A549 (cell line): ENCODE data around the gene TNFAIP8.

Experiments used
- EHMT2 ChIP-seq: fragments of 200-600 bp; sonication (generic); IDR thresholded peaks from 2 replicates; pipeline ENCODE4 v1.6.1; 2016; ENCODE audit warnings: antibody characterized with exemption, low read depth, mild to moderate bottlenecking, moderate library complexity
- FOSL2 ChIP-seq, 2 experiments: fragments of 450-650 bp in 1 of 2; fragments of >200 bp in 1 of 2; sonication (Bioruptor Twin) in 1 of 2; formaldehyde crosslinking; IDR thresholded peaks; 2 replicates each; pipeline versions ENCODE4 v1.5.0 to v1.6.1; 2016 to 2020; ENCODE audit warnings: mild to moderate bottlenecking in 1 of 2, moderate library complexity in 1 of 2
- FOXS1 ChIP-seq: fragments of 250-450 bp; sonication (Bioruptor Pico); IDR thresholded peaks from 2 replicates; pipeline ENCODE4 v1.5.0; 2020; ENCODE audit warnings: mild to moderate bottlenecking, moderate library complexity
- KDM1A ChIP-seq: fragments of 200-600 bp; sonication (generic); IDR thresholded peaks from 2 replicates; pipeline ENCODE4 v1.6.1; 2016; ENCODE audit warnings: low read depth, mild to moderate bottlenecking
- MAFK ChIP-seq: fragments of 450-650 bp; IDR thresholded peaks from 2 replicates; pipeline ENCODE4 v1.6.1; 2014; ENCODE audit not compliant: partially characterized antibody
- POLR2A ChIP-seq: IDR thresholded peaks from 2 replicates; pipeline ENCODE4 v1.6.1; 2012; ENCODE audit warnings: mild to moderate bottlenecking, low read length
- POLR2AphosphoS2 ChIP-seq: conservative IDR thresholded peaks from 2 replicates; pipeline ENCODE4 v1.6.1; 2012; ENCODE audit warnings: low read length, improper control_type of control experiment, inconsistent platforms
- RFX5 ChIP-seq: fragments of 450-650 bp; IDR thresholded peaks from 2 replicates; pipeline ENCODE4 v1.7.1; 2014; ENCODE audit warnings: antibody characterized with exemption, mild to moderate bottlenecking, moderate library complexity
- ZNF302 ChIP-seq: fragments of 250-450 bp; sonication (Bioruptor Pico); IDR thresholded peaks from 2 replicates; pipeline ENCODE4 v1.9.0; 2021; ENCODE audit warnings: inconsistent platforms, mild to moderate bottlenecking, moderate library complexity
- TF ChIP-seq, protein P1 (sequence below): IDR thresholded peaks from 2 replicates; pipeline ENCODE4 v1.6.1; 2012; ENCODE audit warnings: low read depth, borderline replicate concordance
- TF ChIP-seq, protein P2 (sequence below): fragments of >200 bp; sonication (Bioruptor Twin); formaldehyde crosslinking; IDR thresholded peaks from 3 replicates; pipeline ENCODE4 v1.5.1; 2016
- TF ChIP-seq, protein P3 (sequence below): fragments of 200-600 bp; sonication (generic); IDR thresholded peaks from 2 replicates; pipeline ENCODE4 v1.6.1; 2016; ENCODE audit warnings: antibody characterized with exemption, mild to moderate bottlenecking, moderate library complexity
- TF ChIP-seq, protein P4 (sequence below): IDR thresholded peaks from 2 replicates; pipeline ENCODE4 v1.6.1; 2012

DNA sequence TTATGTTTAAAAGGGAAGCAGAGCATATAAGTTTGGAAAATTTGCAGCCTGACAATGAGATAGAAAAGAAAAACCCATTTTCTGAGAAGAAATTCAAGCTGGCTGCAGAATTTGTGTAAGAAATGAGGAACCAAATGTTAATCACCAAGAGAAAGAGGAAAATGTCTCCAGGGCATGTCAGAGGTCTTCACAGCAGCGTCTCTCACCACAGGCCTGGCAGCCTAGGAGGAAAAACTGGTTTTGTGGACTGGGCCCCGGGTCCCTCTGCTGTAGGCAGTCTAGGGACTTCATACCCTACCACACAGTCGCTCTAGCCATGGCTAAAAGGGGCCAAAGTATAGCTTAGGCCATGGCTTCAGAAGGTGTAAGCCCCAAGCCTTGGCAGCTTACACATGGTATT lies 64.3 kb downstream of the TNFAIP8 start:
- TF ChIP-seq FOSL2 (IDR thresholded peaks at IDR 0.05) (no peak), FOSL2 (CRISPR knock-in tag; IDR thresholded peaks at IDR 0.05) (no peak), FOXS1 (CRISPR knock-in tag) (no peak), EHMT2 (no peak), MAFK (no peak), RFX5 (no peak), ZNF302 (CRISPR knock-in tag) (no peak), POLR2AphosphoS2 (no peak), KDM1A (no peak), POLR2A (no peak)
- TF ChIP-seq, protein P1, sequence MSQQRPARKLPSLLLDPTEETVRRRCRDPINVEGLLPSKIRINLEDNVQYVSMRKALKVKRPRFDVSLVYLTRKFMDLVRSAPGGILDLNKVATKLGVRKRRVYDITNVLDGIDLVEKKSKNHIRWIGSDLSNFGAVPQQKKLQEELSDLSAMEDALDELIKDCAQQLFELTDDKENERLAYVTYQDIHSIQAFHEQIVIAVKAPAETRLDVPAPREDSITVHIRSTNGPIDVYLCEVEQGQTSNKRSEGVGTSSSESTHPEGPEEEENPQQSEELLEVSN = no peak
- TF ChIP-seq, protein P2, sequence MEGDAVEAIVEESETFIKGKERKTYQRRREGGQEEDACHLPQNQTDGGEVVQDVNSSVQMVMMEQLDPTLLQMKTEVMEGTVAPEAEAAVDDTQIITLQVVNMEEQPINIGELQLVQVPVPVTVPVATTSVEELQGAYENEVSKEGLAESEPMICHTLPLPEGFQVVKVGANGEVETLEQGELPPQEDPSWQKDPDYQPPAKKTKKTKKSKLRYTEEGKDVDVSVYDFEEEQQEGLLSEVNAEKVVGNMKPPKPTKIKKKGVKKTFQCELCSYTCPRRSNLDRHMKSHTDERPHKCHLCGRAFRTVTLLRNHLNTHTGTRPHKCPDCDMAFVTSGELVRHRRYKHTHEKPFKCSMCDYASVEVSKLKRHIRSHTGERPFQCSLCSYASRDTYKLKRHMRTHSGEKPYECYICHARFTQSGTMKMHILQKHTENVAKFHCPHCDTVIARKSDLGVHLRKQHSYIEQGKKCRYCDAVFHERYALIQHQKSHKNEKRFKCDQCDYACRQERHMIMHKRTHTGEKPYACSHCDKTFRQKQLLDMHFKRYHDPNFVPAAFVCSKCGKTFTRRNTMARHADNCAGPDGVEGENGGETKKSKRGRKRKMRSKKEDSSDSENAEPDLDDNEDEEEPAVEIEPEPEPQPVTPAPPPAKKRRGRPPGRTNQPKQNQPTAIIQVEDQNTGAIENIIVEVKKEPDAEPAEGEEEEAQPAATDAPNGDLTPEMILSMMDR = no peak
- TF ChIP-seq, protein P3, sequence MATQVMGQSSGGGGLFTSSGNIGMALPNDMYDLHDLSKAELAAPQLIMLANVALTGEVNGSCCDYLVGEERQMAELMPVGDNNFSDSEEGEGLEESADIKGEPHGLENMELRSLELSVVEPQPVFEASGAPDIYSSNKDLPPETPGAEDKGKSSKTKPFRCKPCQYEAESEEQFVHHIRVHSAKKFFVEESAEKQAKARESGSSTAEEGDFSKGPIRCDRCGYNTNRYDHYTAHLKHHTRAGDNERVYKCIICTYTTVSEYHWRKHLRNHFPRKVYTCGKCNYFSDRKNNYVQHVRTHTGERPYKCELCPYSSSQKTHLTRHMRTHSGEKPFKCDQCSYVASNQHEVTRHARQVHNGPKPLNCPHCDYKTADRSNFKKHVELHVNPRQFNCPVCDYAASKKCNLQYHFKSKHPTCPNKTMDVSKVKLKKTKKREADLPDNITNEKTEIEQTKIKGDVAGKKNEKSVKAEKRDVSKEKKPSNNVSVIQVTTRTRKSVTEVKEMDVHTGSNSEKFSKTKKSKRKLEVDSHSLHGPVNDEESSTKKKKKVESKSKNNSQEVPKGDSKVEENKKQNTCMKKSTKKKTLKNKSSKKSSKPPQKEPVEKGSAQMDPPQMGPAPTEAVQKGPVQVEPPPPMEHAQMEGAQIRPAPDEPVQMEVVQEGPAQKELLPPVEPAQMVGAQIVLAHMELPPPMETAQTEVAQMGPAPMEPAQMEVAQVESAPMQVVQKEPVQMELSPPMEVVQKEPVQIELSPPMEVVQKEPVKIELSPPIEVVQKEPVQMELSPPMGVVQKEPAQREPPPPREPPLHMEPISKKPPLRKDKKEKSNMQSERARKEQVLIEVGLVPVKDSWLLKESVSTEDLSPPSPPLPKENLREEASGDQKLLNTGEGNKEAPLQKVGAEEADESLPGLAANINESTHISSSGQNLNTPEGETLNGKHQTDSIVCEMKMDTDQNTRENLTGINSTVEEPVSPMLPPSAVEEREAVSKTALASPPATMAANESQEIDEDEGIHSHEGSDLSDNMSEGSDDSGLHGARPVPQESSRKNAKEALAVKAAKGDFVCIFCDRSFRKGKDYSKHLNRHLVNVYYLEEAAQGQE = no peak
- TF ChIP-seq, protein P4, sequence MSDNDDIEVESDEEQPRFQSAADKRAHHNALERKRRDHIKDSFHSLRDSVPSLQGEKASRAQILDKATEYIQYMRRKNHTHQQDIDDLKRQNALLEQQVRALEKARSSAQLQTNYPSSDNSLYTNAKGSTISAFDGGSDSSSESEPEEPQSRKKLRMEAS = no peak
